OCI-LY1 (cell line): Measurements from ENCODE around the gene TOX2.

Experiments used
- H2AFZ ChIP-seq: fragments of 200-600 bp; sonication (generic), shearing (Covaris generic); 2 replicates; pipeline ENCODE4 v1.6.0; 2014; ENCODE audit warnings: antibody characterized with exemption, mild to moderate bottlenecking, low read length
- H3F3A ChIP-seq: fragments of 200-600 bp; sonication (generic), shearing (Covaris generic); 2 replicates; pipeline ENCODE4 v1.6.0; 2014; ENCODE audit warnings: mild to moderate bottlenecking, antibody characterized with exemption, low read length, moderate library complexity; ENCODE audit not compliant: insufficient read depth
- H3K27ac ChIP-seq: fragments of 200-600 bp; sonication (generic); 2 replicates; pipeline ENCODE4 v1.5.1; 2014; ENCODE audit warnings: low read length, mixed run types, mild to moderate bottlenecking, low read depth; ENCODE audit not compliant: poor library complexity, severe bottlenecking
- H3K27me3 ChIP-seq: fragments of 200-600 bp; sonication (generic); 2 replicates; pipeline ENCODE4 v1.6.0; 2014; ENCODE audit warnings: antibody characterized with exemption, mild to moderate bottlenecking, low read length, moderate library complexity; ENCODE audit not compliant: insufficient read depth
- H3K36me3 ChIP-seq: fragments of 200-600 bp; sonication (generic); 2 replicates; pipeline ENCODE4 v1.6.1; 2014; ENCODE audit warnings: mild to moderate bottlenecking, antibody characterized with exemption, low read length, moderate library complexity, mixed read lengths; ENCODE audit not compliant: insufficient read depth
- H3K4me1 ChIP-seq: fragments of 200-600 bp; sonication (generic); 2 replicates; pipeline ENCODE4 v1.5.1; 2014; ENCODE audit warnings: mild to moderate bottlenecking, low read length, moderate library complexity; ENCODE audit not compliant: insufficient read depth, severe bottlenecking
- H3K4me2 ChIP-seq: fragments of 200-600 bp; sonication (generic), shearing (Covaris generic); 2 replicates; pipeline ENCODE4 v1.6.1; 2014; ENCODE audit warnings: low read length
- H3K4me3 ChIP-seq: fragments of 200-600 bp; sonication (generic); 2 replicates; pipeline ENCODE4 v1.5.1; 2014; ENCODE audit warnings: low read length, low read depth, mild to moderate bottlenecking, mixed read lengths; ENCODE audit not compliant: poor library complexity, severe bottlenecking
- H3K79me2 ChIP-seq: fragments of 200-600 bp; shearing (Covaris generic); 2 replicates; pipeline ENCODE4 v1.6.1; 2016; ENCODE audit warnings: mixed run types, low read length, mixed read lengths; ENCODE audit not compliant: insufficient read depth
- H3K9ac ChIP-seq: fragments of 200-600 bp; sonication (generic), shearing (Covaris generic); 2 replicates; pipeline ENCODE4 v1.6.1; 2014; ENCODE audit warnings: mild to moderate bottlenecking, low read length, mixed read lengths
- H3K9me2 ChIP-seq: fragments of 200-600 bp; sonication (generic), shearing (Covaris generic); 2 replicates; pipeline ENCODE4 v1.6.1; 2014; ENCODE audit warnings: low read depth, mild to moderate bottlenecking, low read length, mixed read lengths
- H3K9me3 ChIP-seq: fragments of 200-600 bp; shearing (Covaris generic); 2 replicates; pipeline ENCODE4 v1.6.1; 2014; ENCODE audit warnings: low read length, mixed read lengths
- H4K20me1 ChIP-seq: fragments of 200-600 bp; sonication (generic), shearing (Covaris generic); 2 replicates; pipeline ENCODE4 v1.6.0; 2016; ENCODE audit warnings: mild to moderate bottlenecking, low read length; ENCODE audit not compliant: insufficient read depth
- CTCF ChIP-seq: fragments of 200-600 bp; sonication (generic), shearing (Covaris generic); IDR thresholded peaks from 2 replicates; pipeline ENCODE4 v1.5.1; 2017; ENCODE audit warnings: mild to moderate bottlenecking, antibody characterized with exemption, low read length, moderate library complexity, mixed read lengths
- EZH2 ChIP-seq: fragments of 200-600 bp; sonication (generic), shearing (Covaris generic); IDR thresholded peaks from 2 replicates; pipeline ENCODE4 v1.8.0; 2017; ENCODE audit warnings: borderline replicate concordance, mixed run types, mild to moderate bottlenecking, antibody characterized with exemption, low read length, moderate library complexity, mixed read lengths

The TOX2 gene

DNA sequence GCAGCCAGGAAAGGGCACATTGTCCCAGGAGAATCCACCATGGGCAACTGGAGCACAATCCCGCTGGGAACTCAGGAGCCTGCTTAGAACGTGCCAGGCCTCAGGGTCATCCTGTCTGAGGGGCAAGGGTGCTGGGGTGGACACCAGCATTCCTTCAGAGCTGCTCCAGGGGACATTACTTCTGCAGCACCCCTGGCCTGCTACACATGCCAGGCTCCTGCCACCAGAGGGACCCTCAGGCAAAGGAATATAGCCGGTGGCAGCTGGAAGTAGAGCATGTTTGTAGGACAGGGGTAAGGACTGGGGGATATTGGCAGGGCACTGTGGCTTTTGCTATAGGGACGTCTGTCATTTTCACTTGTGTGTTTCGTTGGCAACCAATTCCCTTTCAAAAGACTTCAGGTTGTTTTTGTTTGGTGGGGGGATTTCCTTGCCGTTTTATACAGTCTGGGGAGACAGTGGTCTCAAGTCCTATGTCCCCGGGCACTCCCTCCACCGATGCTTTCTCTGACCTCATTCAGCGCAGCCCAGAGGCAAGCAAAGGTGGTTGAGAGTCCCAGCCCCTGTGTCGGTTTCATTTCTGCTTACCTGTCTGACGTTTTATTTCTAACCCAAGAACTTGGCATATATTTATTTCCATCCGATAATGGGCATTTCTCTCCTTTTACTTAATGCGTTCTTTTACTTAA is 141.5 kb downstream of the TOX2 start:
- no peak overlapping the region for H3K4me2 ChIP-seq

DNA sequence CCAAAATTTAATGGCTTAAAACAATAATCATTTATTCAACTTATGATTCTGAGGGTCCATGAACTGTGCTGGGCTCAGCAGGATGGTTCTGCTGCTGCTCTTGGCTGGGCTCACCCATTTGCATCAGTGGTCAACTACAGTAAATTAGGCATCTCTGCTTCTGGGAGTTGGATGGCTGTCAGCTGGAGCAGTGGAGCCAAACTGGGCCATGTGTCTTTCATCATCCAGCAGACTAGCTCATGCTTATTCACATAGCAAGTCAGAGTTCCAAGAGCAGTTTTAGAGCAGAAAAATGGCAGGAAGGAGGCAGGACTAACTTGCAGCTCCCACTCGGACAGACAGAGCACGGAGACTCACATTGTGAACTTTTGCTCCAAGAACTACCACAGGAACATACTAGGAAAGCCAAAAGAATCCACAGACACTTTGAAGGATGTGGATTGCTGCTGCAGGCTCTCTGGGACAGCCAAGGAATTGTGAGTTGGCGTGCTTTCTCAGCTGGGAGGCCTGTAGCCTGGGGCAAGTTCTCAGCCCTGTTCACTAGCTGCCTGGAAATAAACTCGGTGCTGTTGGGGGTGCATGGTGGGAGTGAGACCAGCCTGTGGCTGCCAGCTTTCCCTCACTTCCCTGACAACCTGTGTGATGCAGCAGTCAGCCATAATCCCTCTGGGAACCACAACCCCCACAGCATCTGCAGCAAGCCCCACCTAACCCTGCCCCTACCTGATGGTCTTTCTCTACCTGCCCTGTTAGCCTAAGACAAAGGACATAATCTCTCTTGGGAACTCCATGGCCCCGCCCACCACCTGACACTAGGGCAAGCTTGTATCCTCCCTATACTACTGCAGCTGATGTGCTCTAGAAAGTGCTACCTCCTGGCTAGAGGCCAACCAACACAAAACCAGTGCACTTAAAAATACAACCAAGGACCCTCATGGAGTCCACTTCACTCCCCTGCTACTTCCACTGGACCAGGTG is 143.3 kb downstream of the TOX2 start:
- Histone ChIP-seq H3K4me3 (no peak overlapping the region), H3F3A (no peaks in the 10 kb centered on the region), H3K9ac (no peak overlapping the region), H3K4me1 (no peaks in the 10 kb centered on the region), H4K20me1 (no peaks in the 10 kb centered on the region), H3K27me3 (no peaks in the 10 kb centered on the region), H3K27ac (no peak overlapping the region), H2AFZ (no peak overlapping the region), H3K4me2 (no peak overlapping the region), H3K9me2 (no peaks in the 10 kb centered on the region), H3K9me3 (no peaks in the 10 kb centered on the region), H3K36me3 (no peaks in the 10 kb centered on the region; the same call in 1 of the 2 replicates), H3K79me2 (no peaks in the 10 kb centered on the region)
- TF ChIP-seq CTCF = no peak
- TF ChIP-seq EZH2 = no peak

More for the DNA sequence above, 141.5 kb downstream of the TOX2 start:
- H3K4me1 ChIP-seq = no peaks in the 10 kb centered on the region
- no peak overlapping the region for H3K27ac ChIP-seq
- H2AFZ ChIP-seq = no peak overlapping the region
- H3K9me3 ChIP-seq = no peaks in the 10 kb centered on the region
- H3K27me3 ChIP-seq = no peaks in the 10 kb centered on the region
- no peak overlapping the region for H3K4me3 ChIP-seq
- no peaks in the 10 kb centered on the region for H4K20me1 ChIP-seq
- H3K79me2 ChIP-seq = no peaks in the 10 kb centered on the region
- H3K9me2 ChIP-seq = no peaks in the 10 kb centered on the region
- no peak overlapping the region for H3K9ac ChIP-seq
- no peaks in the 10 kb centered on the region for H3F3A ChIP-seq
- TF ChIP-seq EZH2 (no peak), CTCF (peak; percentile 45; the same call in 1 of the 2 replicates)
- H3K36me3 ChIP-seq = no peaks in the 10 kb centered on the region; the same call in 1 of the 2 replicates

DNA sequence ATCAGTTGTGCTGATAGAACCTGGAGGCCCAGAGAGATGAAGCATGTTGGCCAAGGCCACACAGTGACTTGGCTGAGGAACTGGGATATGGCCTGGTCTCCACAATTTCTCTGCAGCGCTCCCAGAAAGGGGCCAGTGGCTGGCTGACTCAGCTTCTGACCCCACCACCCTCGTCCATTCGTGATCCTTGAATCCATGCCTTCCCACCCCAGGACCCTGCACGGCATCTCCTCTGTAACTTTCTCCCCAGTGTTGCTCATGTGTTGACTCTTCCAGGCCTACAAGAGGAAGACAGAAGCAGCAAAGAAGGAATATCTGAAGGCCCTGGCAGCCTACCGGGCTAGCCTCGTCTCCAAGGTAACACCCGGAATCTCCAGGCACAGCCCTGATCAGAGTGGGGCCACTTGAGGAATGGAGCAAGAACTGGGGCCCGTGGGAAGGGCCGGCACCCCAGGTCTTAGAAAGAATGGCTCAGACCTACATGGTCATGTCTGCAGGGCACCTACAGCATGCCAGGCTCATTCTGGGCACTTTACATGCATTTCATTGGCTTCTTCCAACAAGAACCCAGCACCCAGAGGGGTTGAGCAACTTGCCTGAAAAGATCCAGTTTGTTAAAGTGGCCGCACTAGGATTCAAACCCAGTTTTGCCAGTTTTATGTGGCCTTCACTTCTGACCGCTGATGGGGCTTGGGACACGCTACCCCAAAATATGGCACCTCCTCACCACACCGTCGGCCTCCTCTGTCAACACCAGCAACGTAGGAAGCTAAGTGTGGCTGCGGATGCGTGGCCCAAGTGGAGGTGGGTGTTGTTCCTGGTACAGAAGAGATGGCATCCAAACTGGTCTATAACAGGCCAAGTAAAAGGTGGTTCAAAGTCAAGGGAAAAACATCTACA is 150.1 kb downstream of the TOX2 start:
- Histone ChIP-seq H3K79me2 (no peaks in the 10 kb centered on the region), H3K9me3 (no peaks in the 10 kb centered on the region), H4K20me1 (no peaks in the 10 kb centered on the region), H3F3A (peaks cover 4% of the 10 kb centered on the region; the same call in 1 of the 2 replicates), H3K27me3 (no peaks in the 10 kb centered on the region), H3K9ac (no peak overlapping the region), H3K4me2 (no peak overlapping the region), H3K4me3 (no peak overlapping the region), H3K36me3 (no peaks in the 10 kb centered on the region), H3K9me2 (no peaks in the 10 kb centered on the region), H2AFZ (no peak overlapping the region), H3K4me1 (peaks cover 14% of the 10 kb centered on the region), H3K27ac (no peak overlapping the region)
- TF ChIP-seq EZH2 (no peak), CTCF (no peak)
